AG09319 (cell line): Measurements from ENCODE around the gene ADIPOR1.

Experiments
- DNase-seq: peaks from one replicate; pipeline ENCODE4 v3.0.0-alpha.2; 2010; ENCODE audit warnings: low read depth; ENCODE audit errors: extremely low read depth
- CTCF ChIP-seq: IDR thresholded peaks from 2 replicates; pipeline ENCODE4 v1.5.1; 2011; ENCODE audit warnings: low read depth, mild to moderate bottlenecking, inconsistent platforms, low read length, moderate library complexity

Gene ADIPOR1

GRCh38 chr1:202968351-202968750, 10.2 kb upstream of the ADIPOR1 start:
- TF ChIP-seq CTCF: no peak
- DNase-seq: no peak

GRCh38 chr1:202967684-202968281, 9.7 kb upstream of the ADIPOR1 start:
- DNase-seq: no peak
- no peak for TF ChIP-seq CTCF

GRCh38 chr1:202966006-202966898, 8.1 kb upstream of the ADIPOR1 start:
- no peak for DNase-seq
- TF ChIP-seq CTCF: no peak

DNA sequence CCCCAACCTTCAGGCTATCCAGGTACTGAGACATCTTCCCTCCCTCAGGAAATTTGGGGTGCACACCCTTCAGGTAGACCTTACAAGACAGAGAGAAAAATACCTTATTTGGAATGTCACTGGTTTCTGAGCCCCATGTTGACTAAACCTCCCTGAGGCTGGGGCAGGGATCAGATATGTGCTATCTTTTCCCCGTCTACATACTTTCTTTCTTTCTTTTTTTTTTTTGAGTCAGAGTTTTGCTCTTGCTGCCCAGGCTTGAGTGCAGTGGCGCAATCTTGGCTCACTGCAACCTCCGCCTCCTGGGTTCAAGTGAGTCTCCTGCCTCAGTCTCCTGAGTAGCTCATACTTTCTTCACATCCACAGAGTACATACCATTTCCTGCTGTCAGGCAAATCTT, 7.3 kb upstream of the ADIPOR1 start:
- TF ChIP-seq CTCF: no peak
- DNase-seq: no peak

GRCh38 chr1:202964791-202965410, 6.8 kb upstream of the ADIPOR1 start:
- no peak for TF ChIP-seq CTCF
- DNase-seq: no peak

DNA sequence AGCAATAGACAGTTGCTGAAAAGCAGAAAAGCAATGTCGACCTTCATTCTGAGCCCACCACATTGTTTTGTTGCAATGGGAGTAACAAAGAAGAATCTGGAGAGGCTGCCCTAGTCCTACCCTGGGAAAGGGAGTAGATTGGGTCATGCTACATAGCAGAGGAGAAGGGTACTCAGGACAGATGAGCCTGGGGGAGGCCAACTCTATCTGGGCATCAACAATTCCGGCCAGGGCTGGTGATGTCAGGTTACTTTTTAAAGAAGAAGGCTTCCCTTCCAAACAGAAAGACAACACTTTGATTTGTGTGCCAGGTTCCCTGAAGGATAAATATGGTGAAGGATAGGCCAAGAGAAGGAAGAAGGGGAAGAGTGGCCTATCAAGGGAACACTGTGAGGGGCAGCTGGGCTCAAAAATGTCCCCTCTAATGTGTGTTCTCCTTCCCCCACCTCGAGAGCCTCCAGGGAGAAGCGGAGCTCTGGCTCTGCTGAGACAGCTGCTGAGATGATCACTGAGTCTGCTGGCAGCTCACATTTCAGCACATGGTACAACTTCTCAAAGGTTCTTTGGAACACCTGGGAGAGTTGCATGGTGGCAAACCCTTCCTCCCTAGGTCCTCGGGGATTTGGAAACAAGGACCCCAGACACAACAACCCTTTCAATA, 3.2 kb upstream of the ADIPOR1 start:
- DNase-seq: no peak
- TF ChIP-seq CTCF: no peak
